GM23248 (cell line): ENCODE results near the gene OLA1. TPM values are rescaled to one million over a fixed set of nuclear protein-coding genes. Genes with fewer than 3 reads are reported as not detected.

ENCODE experiments used
- DNase-seq: peaks from one replicate; pipeline ENCODE4 v3.0.0-alpha.2; 2015
- H2AFZ ChIP-seq: fragments of 200-600 bp; sonication (generic); 2 replicates; pipeline ENCODE4 v1.6.1; 2016; ENCODE audit warnings: antibody characterized with exemption
- H3F3A ChIP-seq: fragments of 200-600 bp; sonication (generic); 2 replicates; pipeline ENCODE4 v1.6.1; 2016; ENCODE audit warnings: mild to moderate bottlenecking, antibody characterized with exemption, mixed run types; ENCODE audit not compliant: insufficient read depth
- H3K27ac ChIP-seq: fragments of 200-600 bp; sonication (generic); 2 replicates; pipeline ENCODE4 v1.5.1; 2016; ENCODE audit warnings: mild to moderate bottlenecking
- H3K27me3 ChIP-seq: fragments of 200-600 bp; sonication (generic); replicated peaks from 2 replicates; pipeline ENCODE4 v1.6.1; 2016; ENCODE audit warnings: mild to moderate bottlenecking; ENCODE audit not compliant: insufficient read depth
- H3K36me3 ChIP-seq: fragments of 200-600 bp; sonication (generic); 2 replicates; pipeline ENCODE4 v1.6.1; 2016; ENCODE audit warnings: low read depth, mild to moderate bottlenecking
- H3K4me1 ChIP-seq: fragments of 200-600 bp; sonication (generic); 2 replicates; pipeline ENCODE4 v1.6.1; 2016; ENCODE audit warnings: mild to moderate bottlenecking; ENCODE audit not compliant: insufficient read depth
- H3K4me2 ChIP-seq: fragments of 200-600 bp; sonication (generic); one replicate; pipeline ENCODE4 v1.6.1; 2016; ENCODE audit warnings: mild to moderate bottlenecking; ENCODE audit not compliant: unreplicated experiment
- H3K4me3 ChIP-seq: fragments of 200-600 bp; sonication (generic); 2 replicates; pipeline ENCODE4 v1.5.1; 2016; ENCODE audit warnings: mild to moderate bottlenecking
- H3K79me2 ChIP-seq: fragments of 200-600 bp; sonication (generic); 2 replicates; pipeline ENCODE4 v1.6.1; 2016; ENCODE audit warnings: mild to moderate bottlenecking; ENCODE audit not compliant: insufficient read depth
- H3K9ac ChIP-seq: fragments of 200-600 bp; sonication (generic); 2 replicates; pipeline ENCODE4 v1.6.1; 2016; ENCODE audit warnings: mild to moderate bottlenecking
- H3K9me2 ChIP-seq: fragments of 200-600 bp; sonication (generic); 2 replicates; pipeline ENCODE4 v1.6.1; 2016; ENCODE audit warnings: mixed run types, mild to moderate bottlenecking, moderate library complexity; ENCODE audit not compliant: insufficient read depth
- H3K9me3 ChIP-seq: fragments of 200-600 bp; sonication (generic); one replicate; pipeline ENCODE4 v1.6.1; 2017; ENCODE audit warnings: low read depth
- H4K20me1 ChIP-seq: fragments of 200-600 bp; sonication (generic); 2 replicates; pipeline ENCODE4 v1.6.0; 2016; ENCODE audit not compliant: insufficient read depth
- EZH2 ChIP-seq: fragments of 200-600 bp; sonication (generic); IDR thresholded peaks from 2 replicates; pipeline ENCODE4 v1.6.1; 2018; ENCODE audit warnings: antibody characterized with exemption, mild to moderate bottlenecking; ENCODE audit not compliant: insufficient read depth, poor library complexity, severe bottlenecking
- EZH2phosphoT487 ChIP-seq: fragments of 200-600 bp; sonication (generic); IDR thresholded peaks from 2 replicates; pipeline ENCODE4 v1.6.1; 2018; ENCODE audit warnings: antibody characterized with exemption, moderate library complexity, mild to moderate bottlenecking, low read depth; ENCODE audit not compliant: insufficient read depth
- WGBS, 2 experiments: methylation state at CpG; one replicate each; pipeline ENCODE4 v1.1.6; 2015 to 2017; ENCODE audit warnings: low lambda C conversion rate in 2 of 2, low coverage in 1 of 2; ENCODE audit errors: missing lambda C conversion rate in 2 of 2; 5-methylcytosine and 5-hydroxymethylcytosine counted together
- in situ Hi-C: fragments of 300-500 bp; cut with MboI; formaldehyde crosslinking; loops from 2 replicates; pipeline ENCODE4 v1.15.0; 2020
- polyA plus RNA-seq: library from polyadenylated mRNA; unstranded; fragments of >200 nt; fragmentation: Nextera tagmentation; extraction: Ambion mirVana; gene quantifications from 2 replicates; pipeline ENCODE4 v1.2.1, GENCODE V29; 2016
- total RNA-seq: library from RNA; depleted of rRNA; stranded (reverse); fragments of >200 nt; shearing (Covaris generic); gene quantifications from 2 replicates; pipeline ENCODE4 v1.2.3, GENCODE V29; 2014

The OLA1 gene
- total and polyA plus RNA-seq, 2 experiments from 2014 or later = 64.3 to 114 TPM

DNA sequence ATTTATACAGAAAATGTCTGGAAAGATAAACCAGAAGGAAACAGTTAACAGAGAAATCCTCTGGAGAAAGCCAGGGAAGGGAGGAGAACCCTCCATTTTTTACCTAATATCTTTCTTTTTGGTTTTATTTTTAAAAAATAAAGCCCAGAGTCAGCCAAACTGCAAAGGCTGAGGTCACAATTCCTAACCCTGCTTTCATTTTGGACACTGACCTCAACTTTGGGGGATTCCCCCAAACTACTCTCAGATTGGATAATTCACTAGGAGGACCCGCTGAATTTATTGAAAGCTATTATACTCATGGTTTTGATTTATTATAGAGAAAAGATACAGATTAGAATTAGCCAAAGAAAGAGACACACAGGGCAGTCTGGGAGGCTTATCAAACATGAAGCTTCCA, 189.9 kb downstream of the OLA1 start:
- Histone ChIP-seq H4K20me1 (no peaks in the 10 kb centered on the region), H2AFZ (no peak overlapping the region), H3K27me3 (no peaks in the 10 kb centered on the region), H3K9me3 (no peaks in the 10 kb centered on the region), H3K4me2 (no peak overlapping the region), H3K4me3 (no peak overlapping the region), H3K27ac (no peak overlapping the region), H3K4me1 (0 out of 2 replicates have a peak, but pooled peaks cover 9% of the 10 kb centered on the region), H3K79me2 (no peaks in the 10 kb centered on the region), H3K9ac (no peak overlapping the region), H3K36me3 (no peaks in the 10 kb centered on the region), H3K9me2 (no peaks in the 10 kb centered on the region), H3F3A (peaks cover 7% of the 10 kb centered on the region; the same call in 1 of the 2 replicates)
- TF ChIP-seq EZH2phosphoT487 (no peak), EZH2 (no peak)
- in situ Hi-C loops = loop anchor here (25.0 kb wide), 1 partner anchor 646 kb away; no protein-coding TSS in a partner anchor
- 88 to 97% methylated on average over 1 of the region's 1 CpG for WGBS, 2 experiments
- no peak for DNase-seq

DNA sequence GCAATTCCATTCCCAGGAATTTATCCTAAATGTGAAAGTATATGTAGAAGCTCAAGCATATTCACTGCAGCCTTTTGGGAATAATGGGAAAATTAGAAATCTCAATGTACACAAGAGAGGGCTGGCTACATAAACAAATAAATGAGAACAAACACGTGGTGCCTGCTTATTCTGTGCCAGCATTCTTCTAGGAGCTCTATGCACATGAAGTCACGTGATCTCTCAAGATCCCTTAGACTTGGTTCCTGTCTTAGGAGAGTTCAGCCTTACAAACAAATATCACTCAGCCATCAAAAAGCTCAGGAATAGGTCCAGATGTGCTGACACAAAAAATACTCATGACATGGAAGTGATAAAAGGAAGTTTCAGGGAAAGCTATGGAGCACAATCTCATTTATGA, 190.3 kb downstream of the OLA1 start:
- no peak overlapping the region for H3K27ac ChIP-seq
- peaks cover 7% of the 10 kb centered on the region; the same call in 1 of the 2 replicates for H3F3A ChIP-seq
- 26 to 41% methylated on average over 2 of the region's 2 CpGs for WGBS, 2 experiments
- H3K27me3 ChIP-seq = no peaks in the 10 kb centered on the region
- H2AFZ ChIP-seq = no peak overlapping the region
- in situ Hi-C loops = loop anchor here (25.0 kb wide), 1 partner anchor 646 kb away; no protein-coding TSS in a partner anchor
- H3K4me1 ChIP-seq = 0 out of 2 replicates have a peak, but pooled peaks cover 9% of the 10 kb centered on the region
- no peaks in the 10 kb centered on the region for H3K36me3 ChIP-seq
- DNase-seq = no peak
- no peak overlapping the region for H3K9ac ChIP-seq
- H3K79me2 ChIP-seq = no peaks in the 10 kb centered on the region
- H3K4me2 ChIP-seq = no peak overlapping the region
- no peak overlapping the region for H3K4me3 ChIP-seq
- no peaks in the 10 kb centered on the region for H3K9me3 ChIP-seq
- H4K20me1 ChIP-seq = no peaks in the 10 kb centered on the region
- no peaks in the 10 kb centered on the region for H3K9me2 ChIP-seq
- no peak for TF ChIP-seq EZH2
- no peak for TF ChIP-seq EZH2phosphoT487

DNA sequence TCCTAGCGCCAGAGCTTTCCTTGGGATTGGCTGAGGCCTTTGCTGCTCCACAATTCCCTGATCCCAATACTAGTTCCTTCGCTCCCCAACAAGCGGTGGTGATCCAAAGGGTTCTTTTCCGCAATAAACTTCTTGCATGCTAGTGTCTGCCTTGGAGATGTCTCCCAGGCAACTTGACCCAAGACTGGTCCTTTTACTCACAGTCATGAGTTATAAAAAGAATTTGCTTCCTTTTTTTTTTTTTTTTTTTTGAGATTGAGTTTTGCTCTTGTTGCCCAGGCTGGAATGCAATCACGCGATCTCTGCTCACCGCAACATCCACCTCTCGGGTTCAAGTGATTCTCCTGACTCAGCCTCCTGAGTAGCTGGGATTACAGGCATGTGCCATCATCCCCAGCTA, 193.4 kb downstream of the OLA1 start:
- no peak for DNase-seq
- TF ChIP-seq EZH2 = no peak
- no peak for TF ChIP-seq EZH2phosphoT487
- no peak overlapping the region for H3K9ac ChIP-seq
- H4K20me1 ChIP-seq = no peaks in the 10 kb centered on the region
- no peaks in the 10 kb centered on the region for H3K9me3 ChIP-seq
- no peaks in the 10 kb centered on the region for H3K79me2 ChIP-seq
- WGBS, 2 experiments = 97 to 98% methylated on average over 8 of the region's 8 CpGs
- peaks cover 12% of the 10 kb centered on the region for H3F3A ChIP-seq
- no peaks in the 10 kb centered on the region for H3K27me3 ChIP-seq
- H3K27ac ChIP-seq = no peak overlapping the region
- in situ Hi-C loops = loop anchor here (25.0 kb wide), 1 partner anchor 643 kb away; no protein-coding TSS in a partner anchor
- no peak overlapping the region for H3K4me3 ChIP-seq
- H3K4me1 ChIP-seq = peaks cover 19% of the 10 kb centered on the region
- H3K4me2 ChIP-seq = no peak overlapping the region
- no peak overlapping the region for H2AFZ ChIP-seq
- no peaks in the 10 kb centered on the region for H3K9me2 ChIP-seq
- no peaks in the 10 kb centered on the region for H3K36me3 ChIP-seq

DNA sequence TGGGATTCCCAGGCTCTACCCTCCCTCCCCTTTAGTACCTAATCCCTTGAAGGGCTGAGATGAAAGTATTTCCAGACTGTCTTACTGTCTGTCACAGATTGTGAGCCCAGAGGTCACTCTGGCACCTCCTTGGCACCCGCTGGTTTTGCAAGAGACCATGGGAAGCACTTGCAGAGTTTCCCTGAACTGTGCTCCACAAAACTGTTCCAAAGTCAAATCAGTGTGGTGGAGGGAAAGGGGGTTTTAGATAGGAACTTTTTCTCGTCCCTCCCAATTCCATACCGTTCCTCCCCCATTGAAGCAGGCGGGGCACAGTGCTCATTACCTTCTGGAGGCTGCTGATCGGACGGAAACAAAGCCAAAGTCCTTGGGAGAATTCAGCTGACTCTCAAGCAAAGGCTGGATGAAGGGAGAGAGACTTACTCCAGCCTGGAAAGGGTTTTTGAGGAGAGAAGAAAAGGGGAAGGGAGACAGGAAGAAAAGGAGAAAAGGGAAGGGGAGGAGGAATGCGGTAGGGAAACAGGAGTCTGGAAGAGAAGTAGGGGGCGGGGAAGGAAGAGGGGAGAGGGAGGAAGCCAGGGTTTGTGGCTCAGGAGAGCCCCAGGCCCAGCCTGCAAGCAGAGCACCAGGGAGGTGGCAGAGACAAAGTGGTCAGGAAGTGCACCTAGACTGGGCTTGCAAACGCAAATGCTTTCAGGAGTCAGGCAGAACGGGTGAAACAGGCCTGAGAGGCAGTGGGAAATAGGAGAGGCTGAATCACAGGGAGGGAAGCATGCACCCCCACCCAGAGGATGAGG, 194.8 kb downstream of the OLA1 start:
- no peak for TF ChIP-seq EZH2
- no peak for TF ChIP-seq EZH2phosphoT487

More for the DNA sequence above, 194.8 kb downstream of the OLA1 start:
- in situ Hi-C loops = loop anchor here (25.0 kb wide), 1 partner anchor 641 kb away; no protein-coding TSS in a partner anchor
- Histone ChIP-seq H3K4me3 (no peak overlapping the region), H3K9me2 (no peaks in the 10 kb centered on the region), H3K27me3 (no peaks in the 10 kb centered on the region), H2AFZ (no peak overlapping the region), H3K4me2 (no peak overlapping the region), H3K27ac (no peak overlapping the region), H3K36me3 (no peaks in the 10 kb centered on the region), H3K79me2 (no peaks in the 10 kb centered on the region), H4K20me1 (no peaks in the 10 kb centered on the region), H3K4me1 (peaks cover 12% of the 10 kb centered on the region), H3K9ac (no peak overlapping the region), H3F3A (peaks cover 5% of the 10 kb centered on the region; the same call in 1 of the 2 replicates), H3K9me3 (no peaks in the 10 kb centered on the region)
- 85% methylated on average over 10 of the region's 10 CpGs for WGBS, 2 experiments
- no peak for DNase-seq
